Measurements from ENCODE around the gene LIMD2. TPM values are rescaled to one million over a fixed set of nuclear protein-coding genes. Genes with fewer than 3 reads are reported as not detected.
A peak's percentile ranks its signal among the peaks of the same experiment; 100 is the strongest.

LIMD2 gene
- total RNA-seq, 1 experiment from 2014 or later: 119 TPM

GRCh38 chr17:63675231-63675606 lies 24.7 kb downstream of the LIMD2 start:
- no peaks in the 10 kb centered on the region for H3K9me3 ChIP-seq (ENCODE audit: low read depth, low read length, poor library complexity, severe bottlenecking)
- H3K4me3 ChIP-seq (ENCODE audit: low read depth, low read length, poor library complexity, severe bottlenecking): no peak overlapping the region
- no peaks in the 10 kb centered on the region for H3K27me3 ChIP-seq (replicated peaks; ENCODE audit: insufficient read depth, low read depth, low read length, poor library complexity)
- DNase-seq (ENCODE audit: low spot score): peak; percentile 68
- no peaks in the 10 kb centered on the region for H3K36me3 ChIP-seq (ENCODE audit: insufficient read depth, low read length, poor library complexity, severe bottlenecking)
- POLR2A ChIA-PET (ENCODE audit: low non-redundant PET): interaction anchor here (0.5 to 0.6 kb wide), 2 partner anchors 14 to 73 kb away, joined by 3 to 7 read pairs; no protein-coding TSS in a partner anchor
- peak overlapping the region; percentile 78 for H3K27ac ChIP-seq (ENCODE audit: low read depth, low read length, poor library complexity, severe bottlenecking)
- CTCF ChIA-PET: interaction anchor here (2.1 kb wide), 1 partner anchor 250 kb away, joined by 6 read pairs; no protein-coding TSS in a partner anchor
- BruUV-seq (replicated peaks): no TSS peak
- intact Hi-C loops (cut with micrococcal nuclease; ENCODE audit: unreplicated experiment): loop anchor here (5.0 kb wide), 1 partner anchor 53 kb away; the partner anchor contains the start of gene MAP3K3
- TF ChIP-seq EZH2 (IDR thresholded peaks at IDR 0.05; ENCODE audit: borderline replicate concordance, low read depth, low read length, poor library complexity, severe bottlenecking) (no peak), CTCF (conservative IDR thresholded peaks at IDR 0.05; ENCODE audit: low read depth, low read length) (no peak)
- peaks cover 36% of the 10 kb centered on the region for H3K4me1 ChIP-seq (ENCODE audit: insufficient read depth, low read length, poor library complexity, severe bottlenecking)

GRCh38 chr17:63672856-63673255 lies 27.1 kb downstream of the LIMD2 start:
- DNase-seq (ENCODE audit: low spot score): no peak
- Histone ChIP-seq H3K4me3 (ENCODE audit: low read depth, low read length, poor library complexity, severe bottlenecking) (no peak overlapping the region), H3K27me3 (replicated peaks; ENCODE audit: insufficient read depth, low read depth, low read length, poor library complexity) (no peaks in the 10 kb centered on the region), H3K4me1 (ENCODE audit: insufficient read depth, low read length, poor library complexity, severe bottlenecking) (peaks cover 34% of the 10 kb centered on the region), H3K9me3 (ENCODE audit: low read depth, low read length, poor library complexity, severe bottlenecking) (no peaks in the 10 kb centered on the region), H3K36me3 (ENCODE audit: insufficient read depth, low read length, poor library complexity, severe bottlenecking) (no peaks in the 10 kb centered on the region), H3K27ac (ENCODE audit: low read depth, low read length, poor library complexity, severe bottlenecking) (no peak overlapping the region)
- intact Hi-C loops (cut with micrococcal nuclease; ENCODE audit: unreplicated experiment): no loop called here
- no peak for TF ChIP-seq EZH2 (IDR thresholded peaks at IDR 0.05; ENCODE audit: borderline replicate concordance, low read depth, low read length, poor library complexity, severe bottlenecking)
- no peak for TF ChIP-seq CTCF (conservative IDR thresholded peaks at IDR 0.05; ENCODE audit: low read depth, low read length)
- ChIA-PET POLR2A (ENCODE audit: low non-redundant PET) (no interaction called here), CTCF (no interaction called here)
- no TSS peak for BruUV-seq (replicated peaks)

- DNase-seq (ENCODE audit: low spot score): no peak
- H3K4me3 ChIP-seq (ENCODE audit: low read depth, low read length, poor library complexity, severe bottlenecking): no peak overlapping the region
- peaks cover 5% of the 10 kb centered on the region for H3K36me3 ChIP-seq (ENCODE audit: insufficient read depth, low read length, poor library complexity, severe bottlenecking)
- BruUV-seq (replicated peaks): no TSS peak
- no peaks in the 10 kb centered on the region for H3K4me1 ChIP-seq (ENCODE audit: insufficient read depth, low read length, poor library complexity, severe bottlenecking)
- no peak for TF ChIP-seq EZH2 (IDR thresholded peaks at IDR 0.05; ENCODE audit: borderline replicate concordance, low read depth, low read length, poor library complexity, severe bottlenecking)
- no peak for TF ChIP-seq CTCF (conservative IDR thresholded peaks at IDR 0.05; ENCODE audit: low read depth, low read length)
- H3K27me3 ChIP-seq (replicated peaks; ENCODE audit: insufficient read depth, low read depth, low read length, poor library complexity): no peaks in the 10 kb centered on the region
- H3K27ac ChIP-seq (ENCODE audit: low read depth, low read length, poor library complexity, severe bottlenecking): no peak overlapping the region
- ChIA-PET POLR2A (ENCODE audit: low non-redundant PET) (no interaction called here), CTCF (no interaction called here)
- intact Hi-C loops (cut with micrococcal nuclease; ENCODE audit: unreplicated experiment): no loop called here
- H3K9me3 ChIP-seq (ENCODE audit: low read depth, low read length, poor library complexity, severe bottlenecking): no peaks in the 10 kb centered on the region
Measured at GRCh38 chr17:63665527-63666214, 34.3 kb downstream of the LIMD2 start.

Data from A673 (cell line).